Stimulated activated CD4-positive, alpha-beta T cell treated with anti-CD3 and anti-CD28 coated beads, TNF-alpha, amount 100 ng/mL, for 1 hour (primary cell): ENCODE measurements around the gene TSPYL6.

ENCODE experiments used
- DNase-seq, 3 donors: peaks; one replicate each; pipeline ENCODE4 v3.0.0-alpha.2; 2020; ENCODE audit warnings: low read depth in 3 of 3, low spot score in 1 of 3

TSPYL6 gene

GRCh38 chr2:54258166-54258565, 2.1 kb upstream of the TSPYL6 start:
- no peak for DNase-seq

- no peak for DNase-seq
Observed at GRCh38 chr2:54255230-54256090, 569 bp downstream of the TSPYL6 start.

GRCh38 chr2:54254180-54254579, 1.8 kb downstream of the TSPYL6 start:
- DNase-seq: no peak

- no peak for DNase-seq
Observed at GRCh38 chr2:54249629-54250028, 6.4 kb downstream of the TSPYL6 start.

- DNase-seq: no peak
Observed at GRCh38 chr2:54247115-54247514, 8.9 kb downstream of the TSPYL6 start.

- DNase-seq: no peak
Observed at GRCh38 chr2:54240515-54241469, 15.2 kb downstream of the TSPYL6 start.

- DNase-seq: no peak
Observed at GRCh38 chr2:54239427-54239826, 16.6 kb downstream of the TSPYL6 start.

- DNase-seq: no peak
Observed at GRCh38 chr2:54237428-54237827, 18.6 kb downstream of the TSPYL6 start.

GRCh38 chr2:54233832-54234649, 22.0 kb downstream of the TSPYL6 start:
- no peak for DNase-seq

- no peak for DNase-seq
Observed at GRCh38 chr2:54228945-54229344, 27.1 kb downstream of the TSPYL6 start.

- DNase-seq: no peak
Observed at GRCh38 chr2:54227798-54228197, 28.2 kb downstream of the TSPYL6 start.

- no peak for DNase-seq
Observed at GRCh38 chr2:54226260-54226659, 29.8 kb downstream of the TSPYL6 start.

GRCh38 chr2:54224997-54225396, 31.0 kb downstream of the TSPYL6 start:
- no peak for DNase-seq

- DNase-seq: no peak
Observed at GRCh38 chr2:54213082-54213481, 42.9 kb downstream of the TSPYL6 start.

- DNase-seq: no peak
Observed at GRCh38 chr2:54212456-54212855, 43.6 kb downstream of the TSPYL6 start.

GRCh38 chr2:54209379-54209778, 46.6 kb downstream of the TSPYL6 start:
- DNase-seq: no peak

- DNase-seq: no peak
Observed at GRCh38 chr2:54208364-54209240, 47.4 kb downstream of the TSPYL6 start.

GRCh38 chr2:54207666-54208195, 48.3 kb downstream of the TSPYL6 start:
- DNase-seq: no peak

- DNase-seq: no peak
Observed at GRCh38 chr2:54206596-54206995, 49.4 kb downstream of the TSPYL6 start.

- no peak for DNase-seq
Observed at GRCh38 chr2:54204476-54204875, 51.6 kb downstream of the TSPYL6 start.
